GM23248 (cell line): ENCODE results near the gene PDIA6. TPM values are rescaled to one million over a fixed set of nuclear protein-coding genes. Genes with fewer than 3 reads are reported as not detected.

Experiments used
- DNase-seq: peaks from one replicate; pipeline ENCODE4 v3.0.0-alpha.2; 2015
- H2AFZ ChIP-seq: fragments of 200-600 bp; sonication (generic); 2 replicates; pipeline ENCODE4 v1.6.1; 2016; ENCODE audit warnings: antibody characterized with exemption
- H3F3A ChIP-seq: fragments of 200-600 bp; sonication (generic); 2 replicates; pipeline ENCODE4 v1.6.1; 2016; ENCODE audit warnings: mild to moderate bottlenecking, antibody characterized with exemption, mixed run types; ENCODE audit not compliant: insufficient read depth
- H3K27ac ChIP-seq: fragments of 200-600 bp; sonication (generic); 2 replicates; pipeline ENCODE4 v1.5.1; 2016; ENCODE audit warnings: mild to moderate bottlenecking
- H3K27me3 ChIP-seq: fragments of 200-600 bp; sonication (generic); replicated peaks from 2 replicates; pipeline ENCODE4 v1.6.1; 2016; ENCODE audit warnings: mild to moderate bottlenecking; ENCODE audit not compliant: insufficient read depth
- H3K36me3 ChIP-seq: fragments of 200-600 bp; sonication (generic); 2 replicates; pipeline ENCODE4 v1.6.1; 2016; ENCODE audit warnings: low read depth, mild to moderate bottlenecking
- H3K4me1 ChIP-seq: fragments of 200-600 bp; sonication (generic); 2 replicates; pipeline ENCODE4 v1.6.1; 2016; ENCODE audit warnings: mild to moderate bottlenecking; ENCODE audit not compliant: insufficient read depth
- H3K4me2 ChIP-seq: fragments of 200-600 bp; sonication (generic); one replicate; pipeline ENCODE4 v1.6.1; 2016; ENCODE audit warnings: mild to moderate bottlenecking; ENCODE audit not compliant: unreplicated experiment
- H3K4me3 ChIP-seq: fragments of 200-600 bp; sonication (generic); 2 replicates; pipeline ENCODE4 v1.5.1; 2016; ENCODE audit warnings: mild to moderate bottlenecking
- H3K79me2 ChIP-seq: fragments of 200-600 bp; sonication (generic); 2 replicates; pipeline ENCODE4 v1.6.1; 2016; ENCODE audit warnings: mild to moderate bottlenecking; ENCODE audit not compliant: insufficient read depth
- H3K9ac ChIP-seq: fragments of 200-600 bp; sonication (generic); 2 replicates; pipeline ENCODE4 v1.6.1; 2016; ENCODE audit warnings: mild to moderate bottlenecking
- H3K9me2 ChIP-seq: fragments of 200-600 bp; sonication (generic); 2 replicates; pipeline ENCODE4 v1.6.1; 2016; ENCODE audit warnings: mixed run types, mild to moderate bottlenecking, moderate library complexity; ENCODE audit not compliant: insufficient read depth
- H3K9me3 ChIP-seq: fragments of 200-600 bp; sonication (generic); one replicate; pipeline ENCODE4 v1.6.1; 2017; ENCODE audit warnings: low read depth
- H4K20me1 ChIP-seq: fragments of 200-600 bp; sonication (generic); 2 replicates; pipeline ENCODE4 v1.6.0; 2016; ENCODE audit not compliant: insufficient read depth
- EZH2 ChIP-seq: fragments of 200-600 bp; sonication (generic); IDR thresholded peaks from 2 replicates; pipeline ENCODE4 v1.6.1; 2018; ENCODE audit warnings: antibody characterized with exemption, mild to moderate bottlenecking; ENCODE audit not compliant: insufficient read depth, poor library complexity, severe bottlenecking
- EZH2phosphoT487 ChIP-seq: fragments of 200-600 bp; sonication (generic); IDR thresholded peaks from 2 replicates; pipeline ENCODE4 v1.6.1; 2018; ENCODE audit warnings: antibody characterized with exemption, moderate library complexity, mild to moderate bottlenecking, low read depth; ENCODE audit not compliant: insufficient read depth
- WGBS, 2 experiments: methylation state at CpG; one replicate each; pipeline ENCODE4 v1.1.6; 2015 to 2017; ENCODE audit warnings: low lambda C conversion rate in 2 of 2, low coverage in 1 of 2; ENCODE audit errors: missing lambda C conversion rate in 2 of 2; 5-methylcytosine and 5-hydroxymethylcytosine counted together
- in situ Hi-C: fragments of 300-500 bp; cut with MboI; formaldehyde crosslinking; loops from 2 replicates; pipeline ENCODE4 v1.15.0; 2020
- polyA plus RNA-seq: library from polyadenylated mRNA; unstranded; fragments of >200 nt; fragmentation: Nextera tagmentation; extraction: Ambion mirVana; gene quantifications from 2 replicates; pipeline ENCODE4 v1.2.1, GENCODE V29; 2016
- total RNA-seq: library from RNA; depleted of rRNA; stranded (reverse); fragments of >200 nt; shearing (Covaris generic); gene quantifications from 2 replicates; pipeline ENCODE4 v1.2.3, GENCODE V29; 2014

PDIA6 gene
- total and polyA plus RNA-seq, 2 experiments from 2014 or later: 363 to 502 TPM

DNA sequence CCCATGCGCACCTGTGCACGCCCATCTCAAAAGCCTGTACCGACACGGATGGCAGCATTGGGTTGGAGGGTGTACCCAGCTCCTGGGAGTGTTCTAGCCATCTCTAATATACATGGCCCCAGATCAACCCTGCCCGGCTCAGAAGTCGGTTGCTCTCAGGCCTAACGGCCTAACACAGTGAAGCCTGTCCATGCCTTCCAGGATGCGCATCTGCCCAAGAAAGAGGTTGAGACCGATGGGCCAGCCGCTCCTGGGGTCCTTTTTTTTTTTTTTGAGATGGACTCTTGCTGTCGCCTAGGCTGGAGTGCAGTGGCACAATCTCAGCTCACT lies 32.1 kb downstream of the PDIA6 start:
- H3K9me3 ChIP-seq: no peaks in the 10 kb centered on the region
- no peak for TF ChIP-seq EZH2phosphoT487
- TF ChIP-seq EZH2: no peak
- H3K9me2 ChIP-seq: no peaks in the 10 kb centered on the region
- 98 to 99% methylated on average over 11 of the region's 11 CpGs for WGBS, 2 experiments
- H3K79me2 ChIP-seq: no peaks in the 10 kb centered on the region
- peaks cover 38% of the 10 kb centered on the region; the same call in 1 of the 2 replicates for H3K36me3 ChIP-seq
- H3K4me2 ChIP-seq: no peak overlapping the region
- H3F3A ChIP-seq: no peaks in the 10 kb centered on the region
- no peak overlapping the region for H3K4me3 ChIP-seq
- H4K20me1 ChIP-seq: no peaks in the 10 kb centered on the region
- H3K9ac ChIP-seq: no peak overlapping the region
- no peaks in the 10 kb centered on the region for H3K27me3 ChIP-seq
- no peaks in the 10 kb centered on the region for H3K4me1 ChIP-seq
- H2AFZ ChIP-seq: no peak overlapping the region
- H3K27ac ChIP-seq: no peak overlapping the region
- no peak for DNase-seq
- in situ Hi-C loops: no loop called here

DNA sequence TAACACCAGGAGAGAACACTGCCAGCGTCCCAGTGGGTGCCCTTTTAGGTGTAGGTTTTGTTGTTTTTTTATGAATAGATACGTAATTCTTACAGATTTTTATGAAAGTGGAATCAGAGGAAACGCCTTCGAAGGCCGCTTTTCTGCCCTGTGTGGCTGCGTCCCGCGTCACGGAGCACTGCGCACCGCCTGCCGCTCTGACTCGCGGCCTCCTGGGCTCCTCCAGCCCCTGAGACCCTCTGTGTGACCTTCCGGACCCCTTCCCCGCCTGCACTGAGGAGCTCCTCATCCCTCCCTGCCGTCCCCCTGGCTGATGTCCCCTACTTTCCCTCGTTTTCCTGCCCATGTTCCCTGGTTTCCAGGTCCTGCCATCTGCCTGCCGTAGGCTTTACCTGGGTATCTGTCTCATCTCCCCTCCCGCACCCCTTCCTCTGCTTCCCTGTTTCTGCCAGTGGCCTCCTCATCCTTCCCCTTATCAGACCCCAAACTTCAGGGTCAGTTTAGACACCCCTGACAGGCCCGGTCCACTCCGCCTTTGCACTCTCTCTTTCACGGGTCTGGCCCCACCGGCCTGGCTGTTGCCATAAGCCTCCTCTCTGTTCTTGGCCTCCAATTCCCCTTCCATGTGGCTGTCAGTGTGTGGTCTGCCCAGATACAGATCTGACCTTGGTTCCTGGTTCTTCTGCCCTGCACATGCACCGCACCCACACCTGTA lies 32.7 kb downstream of the PDIA6 start:
- DNase-seq: no peak
- no peaks in the 10 kb centered on the region for H3K27me3 ChIP-seq
- H3K4me1 ChIP-seq: no peaks in the 10 kb centered on the region
- H2AFZ ChIP-seq: no peak overlapping the region
- no peaks in the 10 kb centered on the region for H3K9me2 ChIP-seq
- in situ Hi-C loops: no loop called here
- no peaks in the 10 kb centered on the region for H4K20me1 ChIP-seq
- H3K4me2 ChIP-seq: no peak overlapping the region
- no peaks in the 10 kb centered on the region for H3F3A ChIP-seq
- H3K36me3 ChIP-seq: peaks cover 32% of the 10 kb centered on the region; the same call in 1 of the 2 replicates
- no peak overlapping the region for H3K4me3 ChIP-seq
- H3K9me3 ChIP-seq: no peaks in the 10 kb centered on the region
- H3K79me2 ChIP-seq: no peaks in the 10 kb centered on the region
- no peak overlapping the region for H3K27ac ChIP-seq
- TF ChIP-seq EZH2 (no peak), EZH2phosphoT487 (no peak)
- no peak overlapping the region for H3K9ac ChIP-seq
- 92 to 94% methylated on average over 24 to 25 of the region's 25 CpGs for WGBS, 2 experiments

DNA sequence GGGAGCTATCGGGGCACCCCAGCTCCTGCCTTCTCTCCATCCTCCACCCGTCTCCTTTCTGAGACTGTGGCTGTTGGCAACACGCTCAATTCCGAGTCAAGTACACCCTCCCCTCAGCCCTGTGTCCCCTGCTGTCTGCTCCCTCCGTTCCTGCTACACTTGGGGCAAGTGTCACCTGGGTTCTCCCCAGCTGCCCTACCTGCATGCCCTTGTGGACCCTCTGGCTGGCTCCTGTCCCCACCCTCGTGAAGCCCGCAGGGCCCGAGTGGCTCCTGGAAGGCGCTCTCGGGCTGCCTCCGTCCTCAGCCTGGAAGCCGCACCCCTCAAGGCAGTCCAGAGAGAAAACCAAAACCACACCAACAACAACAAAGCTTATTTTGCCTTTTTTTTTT lies 33.9 kb downstream of the PDIA6 start:
- Histone ChIP-seq H4K20me1 (no peaks in the 10 kb centered on the region), H3K4me2 (no peak overlapping the region), H3K27me3 (no peaks in the 10 kb centered on the region), H3K79me2 (no peaks in the 10 kb centered on the region), H3K9me2 (no peaks in the 10 kb centered on the region), H3K9me3 (no peaks in the 10 kb centered on the region), H3K4me3 (no peak overlapping the region), H2AFZ (no peak overlapping the region), H3F3A (no peaks in the 10 kb centered on the region), H3K36me3 (peaks cover 20% of the 10 kb centered on the region; the same call in 1 of the 2 replicates), H3K27ac (no peak overlapping the region), H3K9ac (no peak overlapping the region), H3K4me1 (no peaks in the 10 kb centered on the region)
- in situ Hi-C loops: no loop called here
- 85 to 87% methylated on average over 11 to 12 of the region's 12 CpGs for WGBS, 2 experiments
- no peak for TF ChIP-seq EZH2phosphoT487
- no peak for TF ChIP-seq EZH2
- no peak for DNase-seq

GRCh38 chr2:10777842-10778723 lies 34.5 kb downstream of the PDIA6 start:
- no peak overlapping the region for H3K4me3 ChIP-seq
- H3K36me3 ChIP-seq: 0 out of 2 replicates have a peak, but pooled peaks cover 16% of the 10 kb centered on the region
- no peaks in the 10 kb centered on the region for H3K27me3 ChIP-seq
- H3K79me2 ChIP-seq: no peaks in the 10 kb centered on the region
- in situ Hi-C loops: no loop called here
- no peak overlapping the region for H3K27ac ChIP-seq
- no peak overlapping the region for H3K4me2 ChIP-seq
- no peak overlapping the region for H2AFZ ChIP-seq
- no peaks in the 10 kb centered on the region for H3F3A ChIP-seq
- WGBS, 2 experiments: 87 to 88% methylated on average over 26 to 27 of the region's 27 CpGs
- no peaks in the 10 kb centered on the region for H3K9me3 ChIP-seq
- no peak overlapping the region for H3K9ac ChIP-seq
- TF ChIP-seq EZH2 (no peak), EZH2phosphoT487 (no peak)
- H3K9me2 ChIP-seq: no peaks in the 10 kb centered on the region
- no peaks in the 10 kb centered on the region for H3K4me1 ChIP-seq
- no peak for DNase-seq
- H4K20me1 ChIP-seq: no peaks in the 10 kb centered on the region
